DOHH2 (cell line): Measurements from ENCODE around the gene RO60.

ENCODE experiments used
- EZH2phosphoT487 ChIP-seq: fragments of 200-600 bp; sonication (generic); IDR thresholded peaks from 2 replicates; pipeline ENCODE4 v1.6.1; 2017; ENCODE audit warnings: borderline replicate concordance, mild to moderate bottlenecking, antibody characterized with exemption, low read length, moderate library complexity, mixed read lengths
- TF ChIP-seq, protein P1 (sequence below): fragments of 200-600 bp; sonication (generic); IDR thresholded peaks from one replicate; pipeline ENCODE4 v1.5.1; 2014; ENCODE audit warnings: antibody characterized with exemption, mild to moderate bottlenecking, low read depth, low read length; ENCODE audit not compliant: poor library complexity, severe bottlenecking

DNA sequence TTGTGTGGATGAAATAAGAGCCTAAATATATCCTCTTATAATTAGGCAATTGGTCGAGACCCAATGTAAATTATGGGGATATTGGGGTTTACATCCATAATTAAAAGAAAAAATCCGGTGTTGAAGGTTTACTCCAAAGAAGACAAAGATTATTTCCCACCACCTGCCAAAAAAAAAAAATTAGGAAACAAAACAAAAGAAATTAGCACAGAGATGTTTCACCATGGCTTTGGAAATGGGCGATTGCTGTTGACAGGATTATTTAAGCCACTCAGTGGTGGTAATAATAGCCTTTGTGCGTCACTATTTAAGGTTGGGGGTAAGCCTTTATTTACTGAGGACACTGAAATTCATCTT, 46.4 kb downstream of the RO60 start:
- TF ChIP-seq, protein P1, sequence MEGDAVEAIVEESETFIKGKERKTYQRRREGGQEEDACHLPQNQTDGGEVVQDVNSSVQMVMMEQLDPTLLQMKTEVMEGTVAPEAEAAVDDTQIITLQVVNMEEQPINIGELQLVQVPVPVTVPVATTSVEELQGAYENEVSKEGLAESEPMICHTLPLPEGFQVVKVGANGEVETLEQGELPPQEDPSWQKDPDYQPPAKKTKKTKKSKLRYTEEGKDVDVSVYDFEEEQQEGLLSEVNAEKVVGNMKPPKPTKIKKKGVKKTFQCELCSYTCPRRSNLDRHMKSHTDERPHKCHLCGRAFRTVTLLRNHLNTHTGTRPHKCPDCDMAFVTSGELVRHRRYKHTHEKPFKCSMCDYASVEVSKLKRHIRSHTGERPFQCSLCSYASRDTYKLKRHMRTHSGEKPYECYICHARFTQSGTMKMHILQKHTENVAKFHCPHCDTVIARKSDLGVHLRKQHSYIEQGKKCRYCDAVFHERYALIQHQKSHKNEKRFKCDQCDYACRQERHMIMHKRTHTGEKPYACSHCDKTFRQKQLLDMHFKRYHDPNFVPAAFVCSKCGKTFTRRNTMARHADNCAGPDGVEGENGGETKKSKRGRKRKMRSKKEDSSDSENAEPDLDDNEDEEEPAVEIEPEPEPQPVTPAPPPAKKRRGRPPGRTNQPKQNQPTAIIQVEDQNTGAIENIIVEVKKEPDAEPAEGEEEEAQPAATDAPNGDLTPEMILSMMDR: no peak
- no peak for TF ChIP-seq EZH2phosphoT487
